SKM-1 (cell line): ENCODE results near the gene LRMDA.

ENCODE experiments used
- DNase-seq: peaks from one replicate; lab custom pipeline; 2025; ENCODE audit not compliant: unreplicated experiment; lab: John Stamatoyannopoulos, UW

The LRMDA gene

DNA sequence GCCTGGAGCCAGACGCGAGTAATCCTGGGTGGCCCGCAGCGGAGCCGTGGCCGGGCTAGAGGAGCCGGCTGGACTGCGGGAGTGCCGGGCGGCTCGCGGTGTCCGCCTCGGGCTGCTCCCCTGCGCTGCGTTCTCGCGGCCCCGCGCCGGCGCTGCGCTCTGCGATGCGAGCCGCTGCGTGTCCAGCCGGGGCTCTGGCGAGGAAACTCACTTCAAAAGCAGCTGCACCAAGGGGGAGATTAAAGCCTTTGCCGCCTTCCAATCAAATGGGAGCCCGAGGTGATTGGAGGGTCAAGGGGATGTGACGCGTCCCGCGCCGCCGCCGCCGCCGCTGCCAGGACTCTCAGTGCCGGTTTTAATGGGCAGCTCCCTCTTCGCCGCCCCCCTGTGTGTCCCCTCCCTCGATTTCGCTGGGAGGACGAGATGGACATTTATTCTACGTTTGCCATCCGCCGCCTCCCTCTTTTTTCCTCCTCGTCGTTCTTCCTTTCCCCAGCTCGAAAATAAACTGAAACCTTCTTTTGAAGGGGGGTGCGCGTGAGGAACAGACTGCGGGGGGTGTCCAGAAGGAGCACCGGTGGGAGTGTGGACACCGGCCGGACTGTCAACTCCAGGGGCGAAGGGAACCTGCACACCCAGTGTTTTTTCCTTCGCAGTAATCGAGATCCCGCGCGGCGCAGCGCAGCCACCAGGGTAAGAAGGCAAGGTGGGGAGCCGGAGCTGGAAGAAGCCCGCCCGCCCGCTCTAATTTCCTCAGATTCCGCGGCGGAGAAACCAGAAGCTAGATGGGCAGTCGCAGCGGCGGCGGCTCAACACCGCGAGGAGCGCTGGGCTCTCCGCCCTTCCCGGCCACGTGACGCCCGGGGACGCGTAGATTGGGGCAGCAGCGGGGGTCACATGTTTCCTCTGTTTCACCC lies 29.6 kb upstream of the LRMDA start, which contains the start of gene ZNF503:
TSS of gene ZNF503 (minus strand) at position 196 of the 917 bp plus-strand sequence. CDS start 345 bp downstream, outside the sequence.
- peak; percentile 94 for DNase-seq

- no peak for DNase-seq
Observed at GRCh38 chr10:75402486-75403143, 28.8 kb upstream of the LRMDA start.

- DNase-seq, result no peak
Observed at GRCh38 chr10:75403144-75403938, 28.1 kb upstream of the LRMDA start.

- no peak for DNase-seq
Observed at GRCh38 chr10:75403939-75404814, 27.2 kb upstream of the LRMDA start.

DNA sequence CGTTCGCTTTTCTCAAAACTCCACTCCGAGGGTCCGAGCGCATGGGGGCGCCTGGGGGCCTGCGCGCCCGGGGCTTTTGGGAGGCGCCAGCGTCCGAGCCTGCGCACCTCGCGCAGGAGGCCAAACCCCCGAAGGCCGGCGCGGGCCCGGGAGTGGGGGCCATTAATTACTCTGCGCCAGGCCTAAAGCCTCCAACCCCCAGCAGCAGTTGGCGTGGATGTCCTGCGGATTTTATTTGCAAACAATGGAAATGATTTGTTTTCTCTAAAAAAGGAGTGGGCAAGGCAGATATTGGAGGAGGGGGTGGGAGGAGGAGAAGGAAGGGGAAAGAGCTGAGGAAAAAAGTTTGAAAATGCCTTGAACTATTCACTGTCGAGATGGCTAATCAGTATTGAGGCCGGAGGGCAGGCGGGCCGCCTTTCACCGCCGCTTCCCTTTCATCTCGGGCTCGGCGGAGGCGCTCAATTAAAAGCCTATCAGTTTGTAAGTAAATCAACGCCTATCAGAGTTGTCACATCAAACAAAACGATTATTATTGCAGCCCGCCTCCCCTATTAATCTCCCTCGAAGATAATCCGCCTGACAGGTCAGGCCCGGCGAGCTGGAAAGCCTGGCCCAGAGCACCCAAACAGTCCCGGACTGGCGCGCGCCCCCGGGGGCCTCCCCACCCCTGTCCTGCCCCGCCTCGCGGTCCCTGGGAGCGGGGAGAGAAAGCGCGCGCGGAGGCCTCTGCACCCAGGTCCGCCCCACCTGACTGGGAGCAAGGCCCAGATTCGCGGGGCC lies 26.4 kb upstream of the LRMDA start:
- DNase-seq, result no peak

GRCh38 chr10:75405598-75406461 lies 25.6 kb upstream of the LRMDA start:
- no peak for DNase-seq

DNA sequence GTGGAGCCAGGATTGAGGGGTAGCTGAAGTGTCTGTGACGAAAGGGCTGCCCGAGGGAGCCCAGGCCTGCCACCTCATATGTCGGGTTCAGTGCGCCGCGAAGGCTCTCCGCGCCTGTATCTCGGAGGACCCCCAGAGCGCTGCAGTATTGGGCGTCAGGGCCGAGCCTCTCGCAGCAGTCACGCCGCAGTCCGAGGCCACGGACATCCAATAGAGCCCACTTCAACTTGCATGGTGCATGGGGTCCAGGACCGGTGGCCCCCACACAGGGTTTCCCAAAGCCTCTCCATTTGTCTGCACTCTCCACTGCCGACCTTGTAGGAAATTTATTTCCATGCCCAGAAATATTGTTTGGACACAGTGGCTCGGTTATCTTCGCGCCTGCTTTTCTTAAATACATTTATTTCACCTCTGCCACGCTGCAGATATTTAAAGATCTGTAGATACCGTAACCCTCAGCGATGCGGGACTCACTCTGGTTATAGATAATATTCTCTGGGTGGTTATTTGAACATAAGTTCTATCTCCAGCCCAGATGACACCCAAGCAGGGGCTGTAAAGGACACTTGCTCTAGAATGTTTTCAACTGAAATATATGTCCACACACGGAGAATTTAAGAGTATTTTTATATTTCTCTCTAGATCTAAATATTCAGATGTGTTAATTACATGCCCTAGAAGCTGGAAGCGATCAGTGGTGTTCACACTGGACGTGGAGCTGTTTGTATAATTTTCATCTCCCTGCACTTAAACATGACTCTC lies 24.8 kb upstream of the LRMDA start:
- no peak for DNase-seq

DNA sequence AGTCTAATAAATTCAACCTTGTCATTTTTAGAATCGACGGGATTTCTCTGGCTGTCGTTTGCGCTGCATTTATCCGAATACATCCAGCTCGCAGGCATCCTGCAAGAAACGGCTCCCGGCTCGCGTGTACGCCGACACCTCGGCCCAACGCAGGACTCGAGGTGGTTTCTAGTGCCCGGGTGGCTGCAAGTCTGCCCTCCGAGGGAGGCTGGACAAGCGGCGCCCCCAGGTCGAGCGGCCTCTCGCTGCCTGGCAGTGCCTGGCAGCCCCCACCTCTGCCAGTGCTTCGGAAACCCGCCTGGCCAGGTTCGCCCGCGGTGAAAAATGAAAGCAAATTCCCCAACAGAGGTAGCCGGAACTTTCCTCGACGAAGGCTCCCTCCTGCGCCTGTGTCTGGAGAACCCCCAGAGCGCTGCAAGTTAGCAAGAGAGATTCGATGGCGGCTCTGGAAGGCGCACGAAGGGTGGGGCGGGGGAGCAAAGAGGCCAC lies 24.2 kb upstream of the LRMDA start:
- DNase-seq, result no peak

GRCh38 chr10:75407713-75408508 lies 23.5 kb upstream of the LRMDA start:
- DNase-seq, result no peak

- no peak for DNase-seq
Observed at GRCh38 chr10:75408509-75408875, 22.9 kb upstream of the LRMDA start.

DNA sequence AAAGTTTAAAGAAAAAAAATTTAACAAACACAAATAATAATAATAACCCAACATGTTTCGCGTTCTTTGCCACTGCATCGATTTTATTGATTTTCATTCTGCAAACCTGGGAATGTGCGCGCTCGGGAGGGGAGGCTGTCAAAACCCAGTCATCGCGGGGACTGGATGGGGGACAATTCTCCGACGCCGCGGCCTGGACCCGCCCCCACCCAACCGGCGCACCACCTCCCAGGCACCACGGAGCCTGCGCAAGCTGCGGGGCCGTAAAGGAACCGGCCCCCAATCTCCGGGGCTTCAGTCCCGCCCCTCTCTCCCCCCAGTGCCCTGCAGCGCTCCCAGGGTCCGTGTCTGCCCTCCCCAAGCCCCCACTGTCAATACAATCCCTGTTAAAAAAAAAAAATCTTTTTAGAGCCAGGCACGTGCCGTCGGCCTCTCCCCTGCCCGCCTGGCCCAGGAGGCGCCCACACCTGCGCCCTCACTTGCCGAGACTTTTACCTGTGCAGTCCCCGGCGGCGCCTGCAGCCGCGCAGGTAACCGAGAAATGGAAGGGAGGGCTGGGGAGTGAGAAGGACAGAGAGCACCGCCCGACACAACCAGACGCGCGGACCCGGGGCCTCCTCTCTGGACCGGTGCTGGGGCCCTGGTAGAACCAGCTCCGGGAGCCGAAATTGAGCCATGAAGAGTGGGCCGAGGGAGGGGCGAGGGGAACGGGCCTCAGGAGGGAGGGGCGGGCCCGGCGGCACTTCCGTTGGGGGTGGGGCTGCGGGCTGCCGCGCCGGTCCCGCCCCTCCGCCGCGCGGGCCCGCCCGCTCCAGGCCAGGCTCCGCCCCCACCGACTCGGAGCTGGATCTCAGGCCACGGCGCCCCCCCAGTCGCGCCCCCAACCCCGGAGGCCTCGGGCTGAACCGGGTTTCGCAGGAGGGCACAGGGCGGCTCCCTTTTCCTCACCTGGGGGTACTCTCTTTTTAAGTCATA lies 22.2 kb upstream of the LRMDA start:
- DNase-seq, result peak; percentile 34

DNA sequence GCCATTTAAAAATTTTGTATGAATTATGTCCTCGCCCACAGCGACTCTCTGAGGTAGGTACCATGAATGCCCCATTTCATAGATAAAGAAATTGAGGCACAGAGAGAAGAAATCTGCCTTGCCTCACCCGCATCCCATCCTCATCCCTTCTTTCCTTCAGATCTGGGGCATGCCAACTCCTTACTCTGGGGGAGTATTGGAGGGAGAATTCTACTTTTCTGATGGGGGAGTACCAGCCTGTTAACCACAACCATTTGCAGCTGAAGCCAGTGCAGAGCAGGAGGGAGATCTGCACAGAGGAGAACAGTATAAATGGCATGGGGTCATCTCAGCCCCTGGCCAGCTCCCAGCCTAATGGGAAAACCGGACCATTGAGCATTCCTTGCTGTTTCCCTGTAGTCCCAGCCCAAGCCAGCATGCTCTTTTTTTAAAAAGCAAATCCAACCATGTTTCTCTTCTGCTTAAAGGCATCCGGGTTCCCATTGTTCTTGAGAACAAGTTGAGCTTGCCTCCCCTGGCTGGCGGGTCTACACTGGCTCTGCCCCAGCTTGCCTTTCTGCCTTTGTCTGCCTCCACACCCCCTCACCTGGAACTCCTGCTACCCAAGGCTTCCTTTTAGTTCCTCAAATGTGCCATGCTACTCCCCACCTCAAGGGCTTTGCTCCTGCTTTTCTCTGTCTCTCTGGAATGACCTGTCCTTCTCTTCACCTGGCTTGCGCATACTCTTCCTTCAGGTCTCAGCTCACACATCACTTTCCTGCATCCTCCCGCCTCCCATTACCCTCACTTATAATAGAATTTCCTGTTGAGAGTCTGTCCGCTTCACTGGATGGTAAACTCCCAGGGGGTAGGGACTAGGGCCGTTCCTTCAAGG lies 21.1 kb upstream of the LRMDA start:
- DNase-seq, result no peak

DNA sequence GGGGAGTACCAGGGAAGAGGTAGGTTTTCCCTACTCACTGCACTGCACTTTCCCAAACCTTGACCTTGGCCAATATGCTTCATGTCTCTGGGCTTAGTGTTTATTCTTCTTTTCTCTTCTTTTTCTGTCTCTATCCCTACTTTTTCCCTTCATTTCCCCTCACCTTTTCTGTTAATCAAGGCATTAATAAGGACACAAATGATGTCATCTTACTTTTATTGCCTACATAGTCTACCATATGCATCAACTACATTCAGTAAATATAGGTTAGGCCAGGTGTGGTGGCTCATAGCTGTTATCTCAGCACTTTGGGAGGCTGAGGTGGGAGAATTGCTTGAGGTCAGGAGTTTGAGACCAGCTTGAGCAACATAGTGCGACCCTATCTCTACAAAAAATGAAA lies 16.9 kb upstream of the LRMDA start:
- DNase-seq, result no peak

- no peak for DNase-seq
Observed at GRCh38 chr10:75417522-75417927, 13.9 kb upstream of the LRMDA start.

DNA sequence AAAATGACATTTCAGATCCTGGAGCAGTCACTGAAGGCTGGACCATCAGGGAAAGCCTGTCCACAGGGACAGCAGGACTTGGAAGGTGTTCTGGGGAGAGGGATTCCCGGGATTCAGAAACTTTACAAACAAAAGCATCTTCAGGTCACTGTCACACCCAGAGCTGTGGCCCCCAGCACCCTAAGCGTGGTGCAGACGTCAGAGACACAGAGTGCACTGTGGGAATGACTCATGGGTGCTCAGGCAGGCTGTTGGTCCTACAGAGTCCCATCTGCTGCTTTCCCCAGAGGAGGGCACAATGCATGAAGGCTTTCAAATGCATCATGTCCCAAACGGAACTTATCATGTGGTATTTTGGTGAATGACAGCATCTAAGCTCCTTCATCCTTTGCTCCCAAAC lies 13.1 kb upstream of the LRMDA start:
- DNase-seq, result no peak
